Measurements from ENCODE around the gene CTDNEP1.

- no peak for TF ChIP-seq USF1 (IDR thresholded peaks at IDR 0.05)
- no peak for TF ChIP-seq EGR1 (IDR thresholded peaks at IDR 0.05)
- TF ChIP-seq TEAD4 (IDR thresholded peaks at IDR 0.05): no peak
- TF ChIP-seq RAD21 (IDR thresholded peaks at IDR 0.05; ENCODE audit: low read depth): no peak
- TF ChIP-seq CEBPB (IDR thresholded peaks at IDR 0.05): no peak
- no peak for TF ChIP-seq NFIC (IDR thresholded peaks at IDR 0.05)
- no peak for TF ChIP-seq TAF1 (IDR thresholded peaks at IDR 0.05; ENCODE audit: low read depth)
- TF ChIP-seq MAX (IDR thresholded peaks at IDR 0.05): no peak
Observed at GRCh38 chr17:7218166-7218565, 33.4 kb downstream of the CTDNEP1 start.

Measured in Ishikawa (cell line).